WI38 (cell line): ENCODE results near the gene IMPG1.

ENCODE experiments used
- H3K4me3 ChIP-seq: 2 replicates; pipeline ENCODE4 v1.5.1; 2011; ENCODE audit warnings: low read depth, mild to moderate bottlenecking, control low read depth, low read length
- TF ChIP-seq, protein P1 (sequence below): IDR thresholded peaks from 2 replicates; pipeline ENCODE4 v1.5.1; 2012; ENCODE audit warnings: low read depth, mild to moderate bottlenecking, control low read depth, low read length

IMPG1 gene

DNA sequence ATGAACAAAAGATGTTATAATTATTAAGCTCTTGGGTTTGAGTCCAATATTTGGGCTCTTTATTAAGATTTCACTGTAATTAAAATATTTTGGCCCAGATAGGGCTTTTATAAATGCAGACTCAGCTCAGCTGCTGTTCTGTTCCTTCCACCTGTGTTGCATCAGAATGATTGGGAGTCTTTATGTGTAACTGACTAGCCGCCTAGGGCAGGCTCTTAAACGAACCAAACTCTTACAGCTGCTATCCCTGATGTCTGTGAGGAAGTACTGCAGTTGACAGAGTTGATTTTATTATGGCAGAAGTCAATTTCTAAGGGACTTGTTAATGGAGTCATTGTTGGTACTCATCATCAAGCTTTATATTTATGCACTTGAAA, 178.7 kb downstream of the IMPG1 start:
- TF ChIP-seq, protein P1, sequence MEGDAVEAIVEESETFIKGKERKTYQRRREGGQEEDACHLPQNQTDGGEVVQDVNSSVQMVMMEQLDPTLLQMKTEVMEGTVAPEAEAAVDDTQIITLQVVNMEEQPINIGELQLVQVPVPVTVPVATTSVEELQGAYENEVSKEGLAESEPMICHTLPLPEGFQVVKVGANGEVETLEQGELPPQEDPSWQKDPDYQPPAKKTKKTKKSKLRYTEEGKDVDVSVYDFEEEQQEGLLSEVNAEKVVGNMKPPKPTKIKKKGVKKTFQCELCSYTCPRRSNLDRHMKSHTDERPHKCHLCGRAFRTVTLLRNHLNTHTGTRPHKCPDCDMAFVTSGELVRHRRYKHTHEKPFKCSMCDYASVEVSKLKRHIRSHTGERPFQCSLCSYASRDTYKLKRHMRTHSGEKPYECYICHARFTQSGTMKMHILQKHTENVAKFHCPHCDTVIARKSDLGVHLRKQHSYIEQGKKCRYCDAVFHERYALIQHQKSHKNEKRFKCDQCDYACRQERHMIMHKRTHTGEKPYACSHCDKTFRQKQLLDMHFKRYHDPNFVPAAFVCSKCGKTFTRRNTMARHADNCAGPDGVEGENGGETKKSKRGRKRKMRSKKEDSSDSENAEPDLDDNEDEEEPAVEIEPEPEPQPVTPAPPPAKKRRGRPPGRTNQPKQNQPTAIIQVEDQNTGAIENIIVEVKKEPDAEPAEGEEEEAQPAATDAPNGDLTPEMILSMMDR = no peak
- H3K4me3 ChIP-seq = no peak overlapping the region

DNA sequence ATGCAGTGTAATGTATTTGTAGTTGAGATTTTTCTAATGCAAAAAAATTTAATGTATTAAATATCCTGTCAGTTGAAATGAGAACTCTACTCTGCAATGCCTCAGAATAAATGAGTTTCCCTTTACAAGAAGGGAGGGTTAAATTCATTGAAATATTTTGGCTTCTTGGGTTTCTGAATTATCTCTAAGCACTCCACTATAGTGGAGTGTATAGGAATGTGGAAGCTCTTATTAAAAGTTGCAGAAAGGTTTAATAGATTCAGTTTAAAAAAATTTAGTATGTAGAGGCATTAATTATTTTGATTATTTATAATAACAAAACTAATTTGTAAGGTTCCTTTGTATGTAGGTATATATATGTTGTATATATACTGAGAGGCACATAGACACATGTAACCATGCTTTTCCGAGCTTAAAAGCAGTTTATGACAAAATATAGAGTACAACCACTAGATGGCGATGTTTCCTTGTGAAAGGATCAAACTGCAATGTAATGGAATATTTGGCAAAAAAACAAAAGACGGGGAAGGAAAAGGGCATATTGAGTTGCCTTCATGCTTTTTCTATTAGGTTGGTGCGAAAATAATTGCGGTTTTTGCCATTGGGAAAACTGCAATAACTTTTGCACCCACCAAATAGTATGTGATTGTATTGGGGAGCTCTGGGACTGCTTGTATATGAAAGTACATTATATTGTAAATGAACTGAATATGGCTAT, 179.2 kb downstream of the IMPG1 start:
- no peak overlapping the region for H3K4me3 ChIP-seq
- TF ChIP-seq, protein P1 = 0 out of 2 replicates have a peak, but pooled peaks have one; percentile 15

DNA sequence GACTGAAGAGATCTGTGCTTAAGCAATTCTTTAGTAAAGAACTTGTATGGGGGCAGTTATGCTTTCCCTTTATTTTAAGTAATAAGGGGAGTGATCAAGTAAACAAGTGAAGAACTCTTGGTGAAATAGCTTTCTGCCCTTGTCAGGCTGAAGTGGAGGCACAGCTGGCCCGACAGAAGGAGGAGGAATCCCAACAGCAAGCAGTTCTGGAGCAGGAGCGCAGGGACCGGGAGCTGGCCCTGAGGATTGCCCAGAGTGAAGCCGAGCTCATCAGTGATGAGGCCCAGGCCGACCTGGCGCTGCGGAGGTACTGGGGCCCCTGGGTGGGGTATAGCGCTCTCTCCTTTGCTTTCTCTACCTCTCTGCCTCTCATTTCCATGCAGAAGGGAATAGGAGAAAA, 180.1 kb downstream of the IMPG1 start:
- no peak overlapping the region for H3K4me3 ChIP-seq
- TF ChIP-seq, protein P1 = no peak

DNA sequence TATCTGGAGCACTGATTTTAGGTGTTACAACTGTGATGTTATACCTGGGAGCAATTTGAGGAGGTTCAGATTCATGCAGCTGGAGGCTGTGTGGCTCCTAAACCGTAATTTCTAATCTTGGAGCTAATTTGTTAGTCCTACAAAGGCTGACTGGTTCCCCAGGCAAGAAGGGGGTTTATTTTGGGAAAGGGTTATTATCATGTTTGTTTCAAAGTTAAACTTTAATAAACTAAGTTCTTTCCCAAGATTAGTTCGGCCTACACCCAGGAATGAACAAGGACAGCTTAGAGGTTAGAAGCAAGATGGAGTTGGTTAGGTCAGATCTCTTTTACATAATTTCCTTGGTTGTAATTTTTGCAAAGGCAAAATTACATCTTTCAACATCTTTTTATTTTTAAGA, 187.6 kb downstream of the IMPG1 start:
- no peak overlapping the region for H3K4me3 ChIP-seq
- TF ChIP-seq, protein P1 = no peak

DNA sequence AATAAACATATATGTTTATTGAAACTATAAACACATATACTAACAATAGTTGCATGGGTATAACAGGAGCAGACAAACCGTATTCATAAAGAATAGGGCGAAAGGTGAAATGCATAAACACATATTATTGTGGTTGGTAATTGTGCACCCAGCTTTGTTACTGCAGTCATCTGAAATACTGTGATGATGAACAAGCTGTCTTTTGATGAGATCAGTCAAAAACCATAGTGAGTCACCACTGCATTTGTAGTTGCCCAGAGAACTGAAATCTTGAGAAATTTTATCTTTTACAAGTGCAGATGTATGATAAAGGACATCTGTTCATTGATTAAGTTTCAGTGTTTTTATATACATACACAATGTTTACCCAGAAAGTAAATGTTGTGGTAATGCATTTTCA, 189.7 kb downstream of the IMPG1 start:
- TF ChIP-seq, protein P1 = no peak
- no peak overlapping the region for H3K4me3 ChIP-seq

DNA sequence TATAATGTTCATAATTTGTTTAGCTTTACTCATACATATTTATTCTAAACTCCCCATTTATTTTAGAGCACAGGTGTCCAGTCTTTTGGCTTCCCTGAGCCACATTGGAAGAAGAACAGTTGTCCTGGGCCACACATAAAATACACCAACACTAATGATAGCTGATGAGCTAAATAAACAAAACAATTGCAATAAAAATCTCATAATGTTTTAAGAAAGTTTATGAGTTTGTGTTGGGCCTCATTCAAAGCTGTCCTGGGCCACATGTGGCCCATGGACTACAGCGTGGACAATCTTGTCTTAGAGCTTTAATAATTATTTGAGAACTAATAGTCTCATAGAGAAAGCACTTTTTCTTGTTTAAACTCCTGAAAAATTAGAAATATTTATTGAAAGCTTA, 192.2 kb downstream of the IMPG1 start:
- TF ChIP-seq, protein P1 = no peak

DNA sequence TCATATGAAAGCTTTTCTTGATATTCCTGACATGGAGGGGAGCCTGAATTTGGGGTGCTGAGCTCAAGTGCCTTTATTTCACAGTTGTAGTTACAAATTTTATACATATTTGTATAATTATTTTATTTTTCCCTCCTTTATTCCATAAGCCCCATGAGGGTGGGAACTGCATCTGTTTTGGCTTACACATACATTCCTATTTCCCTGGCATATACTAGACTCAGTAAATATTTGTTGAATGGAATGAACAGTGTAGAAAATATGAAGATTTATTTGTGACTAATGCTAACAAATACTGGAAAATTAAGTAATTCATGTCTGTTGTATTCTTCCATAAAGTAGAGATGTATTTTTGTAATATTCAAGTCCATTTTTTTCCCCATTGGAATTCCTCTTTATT, 196.3 kb downstream of the IMPG1 start:
- no peak overlapping the region for H3K4me3 ChIP-seq
- TF ChIP-seq, protein P1 = no peak

More for the DNA sequence above, 192.2 kb downstream of the IMPG1 start:
- H3K4me3 ChIP-seq = no peak overlapping the region
